Fibroblast of lung (primary cell): ENCODE results near the gene ARID4A.

Experiments used
- EZH2 ChIP-seq: IDR thresholded peaks from 2 replicates; pipeline ENCODE4 v1.5.1; 2012; ENCODE audit warnings: low read length, control low read depth, mild to moderate bottlenecking; ENCODE audit errors: missing control alignments
- TF ChIP-seq, protein P1 (sequence below), 2 donors: IDR thresholded peaks in 1 of 2; conservative IDR thresholded peaks in 1 of 2; 1 replicate in 1 of 2; 2 replicates in 1 of 2; pipeline ENCODE4 v1.5.1; 2011 to 2012; ENCODE audit warnings: low read length in 2 of 2, control low read depth in 1 of 2, inconsistent platforms in 1 of 2, low read depth in 1 of 2, mild to moderate bottlenecking in 1 of 2

DNA sequence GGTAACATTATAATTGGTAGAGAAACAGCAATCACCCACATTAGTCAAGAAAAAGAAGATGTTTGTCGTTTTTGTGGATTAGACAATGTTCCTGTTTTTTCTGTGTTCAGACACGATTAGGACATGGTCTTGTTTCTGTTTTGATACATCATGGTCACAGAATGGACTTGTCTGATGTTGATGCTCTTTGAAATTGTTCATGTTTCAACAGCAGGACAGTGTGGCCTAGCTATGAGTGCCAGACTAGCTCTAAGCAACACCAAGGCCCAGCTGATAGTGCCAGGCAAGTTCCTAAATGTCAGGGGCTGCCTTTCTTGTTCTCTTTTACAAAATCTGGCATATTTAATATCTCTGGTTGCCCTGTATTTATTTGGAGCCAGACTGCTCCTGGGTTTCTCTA lies 56.5 kb downstream of the ARID4A start:
- TF ChIP-seq, protein P1, sequence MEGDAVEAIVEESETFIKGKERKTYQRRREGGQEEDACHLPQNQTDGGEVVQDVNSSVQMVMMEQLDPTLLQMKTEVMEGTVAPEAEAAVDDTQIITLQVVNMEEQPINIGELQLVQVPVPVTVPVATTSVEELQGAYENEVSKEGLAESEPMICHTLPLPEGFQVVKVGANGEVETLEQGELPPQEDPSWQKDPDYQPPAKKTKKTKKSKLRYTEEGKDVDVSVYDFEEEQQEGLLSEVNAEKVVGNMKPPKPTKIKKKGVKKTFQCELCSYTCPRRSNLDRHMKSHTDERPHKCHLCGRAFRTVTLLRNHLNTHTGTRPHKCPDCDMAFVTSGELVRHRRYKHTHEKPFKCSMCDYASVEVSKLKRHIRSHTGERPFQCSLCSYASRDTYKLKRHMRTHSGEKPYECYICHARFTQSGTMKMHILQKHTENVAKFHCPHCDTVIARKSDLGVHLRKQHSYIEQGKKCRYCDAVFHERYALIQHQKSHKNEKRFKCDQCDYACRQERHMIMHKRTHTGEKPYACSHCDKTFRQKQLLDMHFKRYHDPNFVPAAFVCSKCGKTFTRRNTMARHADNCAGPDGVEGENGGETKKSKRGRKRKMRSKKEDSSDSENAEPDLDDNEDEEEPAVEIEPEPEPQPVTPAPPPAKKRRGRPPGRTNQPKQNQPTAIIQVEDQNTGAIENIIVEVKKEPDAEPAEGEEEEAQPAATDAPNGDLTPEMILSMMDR (conservative IDR thresholded peaks at IDR 0.05 in 1 of 2, IDR thresholded peaks at IDR 0.05 in 1 of 2; ENCODE audit: low read depth in 1 of 2, low read length in 2 of 2), result no peak
- TF ChIP-seq EZH2, result no peak
